ENCODE measurements around the gene VTI1A.
"Not testable (repeated sequence)": the region's sequence is repeated elsewhere in the genome, so short reads cannot be mapped to it uniquely, and the experiment has no call there.

Gene VTI1A

DNA sequence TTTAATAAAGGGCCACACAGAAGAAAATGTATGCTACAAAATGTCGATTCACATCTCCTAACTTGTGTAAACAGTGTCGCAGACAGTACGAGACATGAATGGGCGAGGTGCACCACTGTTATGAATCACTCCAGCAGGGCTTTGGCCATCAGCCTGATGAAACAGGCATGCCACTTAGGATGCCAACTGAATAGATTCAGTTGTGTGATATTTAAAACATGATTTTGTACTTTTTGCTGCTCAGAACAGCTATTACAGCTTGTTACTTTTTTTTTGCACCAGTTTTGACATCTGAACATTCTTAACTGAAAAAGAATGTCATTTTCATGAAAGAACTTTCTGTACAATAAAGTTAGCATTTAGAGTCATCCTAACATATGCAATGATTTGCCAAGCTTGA lies 138.1 kb downstream of the VTI1A start:
- no peak for DNase-seq (ENCODE audit: low read depth in 2 of 3, low spot score in 1 of 3)

GRCh38 chr10:112585960-112586359 lies 138.9 kb downstream of the VTI1A start:
- no peak for DNase-seq (ENCODE audit: low read depth in 2 of 3, low spot score in 1 of 3)

DNA sequence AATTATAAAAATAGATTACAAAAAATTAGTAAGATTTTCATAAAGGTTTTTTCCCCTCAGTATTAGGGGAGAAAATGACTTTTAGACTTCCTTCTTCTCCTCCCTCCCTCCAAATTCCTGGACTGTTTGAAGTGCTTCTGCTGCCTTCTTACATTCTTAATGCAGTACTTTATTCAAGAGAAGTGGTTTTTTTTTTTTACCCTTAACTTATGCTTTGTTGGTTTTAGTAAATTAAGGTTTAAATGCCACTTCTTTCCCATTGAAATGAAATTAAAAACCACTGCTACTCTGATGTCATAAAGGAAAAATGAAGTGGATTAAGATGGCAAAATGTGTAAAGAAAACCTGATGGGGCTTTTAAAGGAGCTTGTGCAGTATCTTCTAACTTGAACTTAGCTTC lies 140.7 kb downstream of the VTI1A start:
- no peak for DNase-seq (ENCODE audit: low read depth in 2 of 3, low spot score in 1 of 3)

DNA sequence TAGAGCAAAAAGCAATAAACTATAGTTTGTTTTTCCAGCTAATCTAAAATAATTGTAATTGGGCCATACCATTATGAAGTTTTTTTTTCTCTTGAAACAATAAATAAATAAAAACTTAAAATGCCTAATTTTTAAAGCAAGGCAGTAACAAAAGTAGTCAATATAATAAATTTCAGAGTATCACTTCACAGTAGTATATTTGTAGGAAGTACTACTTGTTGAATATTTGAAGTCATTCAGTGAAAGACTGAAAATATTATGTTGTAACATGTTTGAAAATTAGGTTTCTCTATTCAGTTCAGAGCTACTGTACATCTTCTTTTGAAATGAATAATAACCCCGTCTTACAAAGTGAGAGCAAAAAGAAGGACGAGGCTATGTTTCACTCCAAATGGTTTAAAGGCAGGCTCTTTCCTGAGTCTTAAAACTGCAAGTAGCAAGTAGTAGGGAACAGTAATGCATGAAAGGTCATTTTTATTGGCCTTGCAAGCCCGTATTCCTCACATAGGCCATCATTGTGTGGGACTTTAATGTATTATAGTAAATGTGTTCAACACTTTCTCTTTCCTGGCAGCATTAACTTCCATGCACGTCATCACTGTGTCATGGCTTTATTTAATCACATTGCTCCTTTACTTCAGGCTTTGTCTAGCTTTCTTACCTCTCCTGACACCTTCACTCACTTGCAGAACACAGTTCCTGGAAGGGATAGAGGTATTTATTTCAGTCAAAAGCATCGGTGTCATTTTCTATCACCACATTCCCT lies 141.4 kb downstream of the VTI1A start:
- DNase-seq (ENCODE audit: low read depth in 2 of 3, low spot score in 1 of 3): no peak

DNA sequence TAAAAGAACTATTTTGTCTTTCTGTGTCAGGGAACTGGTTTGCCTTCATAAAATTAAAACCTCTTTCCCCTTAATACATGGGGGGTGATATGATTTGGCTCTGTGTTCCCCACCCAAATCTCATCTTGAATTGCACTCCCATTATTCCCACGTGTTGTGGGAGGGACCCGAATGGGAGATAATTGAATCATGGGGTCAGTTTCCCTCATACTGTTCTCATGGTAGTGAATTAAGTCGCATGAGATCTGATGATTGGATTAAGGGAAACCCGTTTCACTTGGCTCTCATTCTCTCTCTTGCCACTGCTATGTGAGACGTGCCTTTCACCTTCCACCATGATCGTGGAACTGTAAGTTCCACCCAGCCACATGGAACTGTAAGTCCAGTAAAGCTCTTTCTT lies 142.1 kb downstream of the VTI1A start:
- DNase-seq (ENCODE audit: low read depth in 2 of 3, low spot score in 1 of 3): no peak

GRCh38 chr10:112590786-112591185 lies 143.8 kb downstream of the VTI1A start:
- not testable (repeated sequence) for DNase-seq (ENCODE audit: low read depth in 2 of 3, low spot score in 1 of 3)

DNA sequence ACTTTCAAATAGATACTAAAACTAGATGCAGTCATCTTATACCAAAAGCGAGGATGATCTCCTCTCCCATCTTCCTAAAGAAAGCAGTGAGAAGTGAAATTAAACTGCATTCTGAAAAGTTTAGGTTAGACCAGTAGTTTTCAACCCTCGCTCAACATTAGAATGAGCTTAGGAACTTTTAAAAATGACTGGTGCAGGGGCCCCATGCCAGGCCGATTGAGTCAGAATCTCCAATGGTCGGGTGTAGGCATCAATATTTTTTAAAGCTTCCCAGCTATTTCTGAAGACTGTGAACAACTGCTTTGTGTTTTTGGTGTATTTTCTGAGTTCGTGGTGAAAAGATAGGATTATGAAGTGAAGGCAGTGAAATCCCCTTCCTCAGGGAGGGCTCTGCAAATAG lies 146.0 kb downstream of the VTI1A start:
- no peak for DNase-seq (ENCODE audit: low read depth in 2 of 3, low spot score in 1 of 3)

GRCh38 chr10:112601214-112602090 lies 154.4 kb downstream of the VTI1A start:
- DNase-seq (ENCODE audit: low read depth in 2 of 3, low spot score in 1 of 3): no peak

DNA sequence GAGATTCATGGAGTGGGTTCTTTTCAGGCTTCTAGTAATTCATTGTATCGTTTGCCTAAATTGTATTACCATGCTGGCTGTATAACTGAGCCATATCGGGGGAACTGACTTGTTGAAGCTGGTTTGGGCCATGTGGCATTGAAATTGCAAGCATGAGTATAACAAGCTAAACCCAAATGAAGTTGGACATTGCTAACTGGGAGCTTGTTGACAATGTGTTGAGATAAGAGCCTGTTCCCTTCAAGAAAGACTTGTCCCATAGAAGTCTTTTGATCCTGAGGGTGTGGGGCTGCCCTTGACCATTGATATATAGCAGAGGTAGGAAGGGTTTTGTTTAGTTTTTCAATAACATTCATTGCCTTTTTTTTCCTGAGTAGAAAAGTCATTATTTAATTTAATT lies 156.0 kb downstream of the VTI1A start:
- DNase-seq (ENCODE audit: low read depth in 2 of 3, low spot score in 1 of 3): no peak

DNA sequence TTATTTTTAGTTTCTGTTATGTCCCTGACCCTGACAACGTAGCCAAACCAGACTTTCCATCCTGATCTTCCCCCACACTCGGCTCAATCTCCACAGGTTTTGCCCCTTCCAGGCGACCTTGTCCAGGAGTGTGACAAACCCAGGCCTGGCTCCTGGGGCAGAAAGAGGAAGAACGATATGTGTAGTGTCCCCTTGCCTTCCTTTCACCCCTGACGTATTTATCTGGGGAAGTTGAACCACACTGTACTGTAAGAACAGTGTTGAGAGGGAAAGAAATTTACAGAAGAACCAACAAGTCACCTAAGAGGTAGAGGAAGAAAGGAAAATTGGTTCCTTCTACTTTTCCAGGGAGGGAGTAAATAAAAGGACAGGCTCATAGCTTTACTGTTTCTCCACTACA lies 158.0 kb downstream of the VTI1A start:
- no peak for DNase-seq (ENCODE audit: low read depth in 2 of 3, low spot score in 1 of 3)

DNA sequence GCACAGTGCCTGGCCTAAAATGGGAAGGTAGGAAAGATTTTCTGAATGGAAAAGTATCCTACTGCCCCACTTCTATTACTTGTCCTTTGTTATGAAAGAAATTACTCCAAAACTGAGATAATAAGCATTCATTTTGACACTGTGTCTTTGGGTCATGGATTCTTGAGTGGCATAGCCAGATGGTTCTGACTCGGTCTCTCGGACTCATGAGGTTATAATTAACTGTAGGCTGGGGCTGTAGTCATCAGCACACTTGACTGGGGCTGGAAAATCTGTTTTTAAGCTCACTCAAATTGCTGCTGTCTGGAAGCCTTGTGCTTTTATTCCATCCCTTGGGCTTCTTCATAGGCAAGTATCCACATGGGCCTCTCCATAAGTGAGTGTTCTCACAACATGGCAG lies 160.5 kb downstream of the VTI1A start:
- DNase-seq (ENCODE audit: low read depth in 2 of 3, low spot score in 1 of 3): no peak

- no peak for DNase-seq (ENCODE audit: low read depth in 2 of 3, low spot score in 1 of 3)
Measured at GRCh38 chr10:112613620-112614019, 166.6 kb downstream of the VTI1A start.

DNA sequence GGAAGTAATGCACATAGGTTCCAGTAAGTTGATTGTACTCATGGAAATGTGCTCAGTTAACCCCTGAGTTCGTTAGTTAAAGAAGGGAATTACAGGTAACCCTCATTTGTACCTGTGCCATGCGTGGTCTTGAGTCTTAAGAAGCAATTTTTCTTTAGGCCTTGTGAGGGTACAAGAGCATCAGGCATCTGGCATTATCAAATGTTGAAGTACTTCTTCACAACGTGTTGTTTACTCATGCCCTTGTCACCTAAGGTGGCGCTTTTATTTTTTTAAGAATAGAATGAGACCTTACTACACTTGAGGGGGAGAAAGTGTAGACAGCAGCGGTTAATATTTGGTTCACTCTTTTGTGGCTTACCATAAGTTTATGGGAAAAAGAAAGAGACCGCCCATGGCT lies 167.1 kb downstream of the VTI1A start:
- no peak for DNase-seq (ENCODE audit: low read depth in 2 of 3, low spot score in 1 of 3)

GRCh38 chr10:112614586-112614985 lies 167.6 kb downstream of the VTI1A start:
- DNase-seq (ENCODE audit: low read depth in 2 of 3, low spot score in 1 of 3): no peak

DNA sequence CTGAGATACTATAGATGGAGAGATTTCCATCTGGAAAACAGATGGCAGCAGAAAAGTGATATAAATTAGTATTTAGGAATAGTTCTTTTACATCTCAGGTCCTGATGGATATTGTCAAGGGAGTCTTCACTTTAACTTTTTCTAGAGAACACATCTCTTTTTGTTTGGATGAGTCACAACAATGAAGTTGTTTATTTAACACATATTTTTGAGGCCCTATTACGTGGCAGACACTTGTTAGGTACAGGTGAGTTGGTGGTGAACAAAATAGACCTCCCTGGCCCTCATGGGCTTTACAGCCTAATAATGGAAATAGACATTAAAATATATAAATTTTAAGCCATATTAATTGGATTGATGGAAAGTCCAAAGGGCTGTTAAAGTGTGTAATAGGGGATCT lies 168.3 kb downstream of the VTI1A start:
- no peak for DNase-seq (ENCODE audit: low read depth in 2 of 3, low spot score in 1 of 3)

- no peak for DNase-seq (ENCODE audit: low read depth in 2 of 3, low spot score in 1 of 3)
Measured at GRCh38 chr10:112616647-112617046, 169.6 kb downstream of the VTI1A start.

DNA sequence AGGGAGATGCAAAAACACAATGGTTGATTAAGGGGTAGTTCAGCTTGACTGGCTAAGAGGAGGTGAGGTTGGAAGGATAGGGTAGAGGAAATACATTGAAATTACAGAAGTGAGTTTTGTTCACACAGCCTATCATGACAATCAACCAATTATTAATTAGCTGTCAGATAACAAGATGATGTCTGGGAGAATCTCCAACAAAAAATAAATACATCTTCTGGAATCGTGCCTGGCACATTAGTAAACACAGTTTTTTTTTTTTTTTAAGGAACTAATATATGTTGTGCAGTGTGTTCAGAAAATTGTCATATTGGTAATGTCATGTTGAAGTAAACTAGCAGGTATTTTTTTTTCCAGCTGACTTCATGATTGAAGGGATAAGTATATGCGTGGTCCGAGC lies 171.8 kb downstream of the VTI1A start:
- no peak for DNase-seq (ENCODE audit: low read depth in 2 of 3, low spot score in 1 of 3)

- no peak for DNase-seq (ENCODE audit: low read depth in 2 of 3, low spot score in 1 of 3)
Measured at GRCh38 chr10:112619556-112619955, 172.5 kb downstream of the VTI1A start.

DNA sequence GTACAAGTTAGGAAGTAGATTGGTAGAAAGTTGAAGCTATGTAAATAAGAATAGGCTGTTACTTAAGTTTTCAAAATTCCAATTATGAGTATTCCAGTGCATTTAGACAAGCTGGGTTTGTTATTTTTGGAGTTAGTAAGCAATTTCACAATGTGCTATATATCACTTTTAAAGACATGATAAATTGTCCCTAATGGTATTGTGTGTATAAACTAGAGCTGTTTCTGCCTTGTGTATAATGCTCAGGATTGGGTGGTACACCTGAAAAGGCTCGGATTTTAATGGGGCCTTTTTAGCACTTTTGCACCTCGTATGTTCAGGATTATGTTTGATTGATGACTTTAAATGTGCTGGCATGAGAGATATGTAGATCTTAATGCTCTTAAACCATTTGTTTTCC lies 175.8 kb downstream of the VTI1A start:
- no peak for DNase-seq (ENCODE audit: low read depth in 2 of 3, low spot score in 1 of 3)

DNA sequence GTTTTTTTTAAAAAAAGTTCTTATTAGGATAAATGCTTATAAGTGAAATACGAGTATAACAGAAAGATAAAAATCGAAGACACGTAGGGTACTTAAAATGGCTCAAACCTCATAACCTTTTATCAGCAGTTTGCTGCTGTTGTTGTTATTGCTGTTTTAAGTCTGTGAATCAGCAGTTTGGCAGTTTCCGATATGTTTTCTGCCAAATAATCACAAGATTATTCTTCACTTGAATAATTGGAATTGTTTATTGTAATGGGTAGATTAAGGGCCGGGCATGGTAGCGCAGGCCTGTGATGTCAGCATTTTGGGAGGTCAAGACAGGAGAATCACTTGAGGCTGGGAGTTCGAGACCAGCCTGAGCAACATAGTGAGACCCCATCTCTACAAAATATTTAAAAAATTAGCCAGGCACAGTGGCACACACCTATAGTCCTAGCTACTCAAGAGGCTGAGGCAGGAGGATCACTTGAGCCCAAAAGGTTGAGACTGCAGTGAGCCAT lies 177.6 kb downstream of the VTI1A start:
- DNase-seq (ENCODE audit: low read depth in 2 of 3, low spot score in 1 of 3): no peak

- no peak for DNase-seq (ENCODE audit: low read depth in 2 of 3, low spot score in 1 of 3)
Measured at GRCh38 chr10:112628951-112629609, 182.1 kb downstream of the VTI1A start.

All from stimulated activated CD4-positive, alpha-beta T cell treated with anti-CD3 and anti-CD28 coated beads, Interleukin-12 subunit alpha, Interleukin-12 subunit beta, amount 100 ng/mL, for 48 hours (primary cell).